HCT116 (cell line): Measurements from ENCODE around the gene CPA2. TPM values are rescaled to one million over a fixed set of nuclear protein-coding genes. Genes with fewer than 3 reads are reported as not detected.

Experiments used
- ATAC-seq: fragments of 200-7000 bp; cut with Tn5 transposase; 2 replicates; pipeline ENCODE4 v1.9.1; 2020; ENCODE audit warnings: mild to moderate bottlenecking, moderate library complexity
- BruUV-seq: library from RNA; stranded (reverse); fragments of 400-500 nt; replicated peaks from 2 replicates; lab custom pipeline; 2021; lab: Mats Ljungman, UMichigan
- CTCF ChIA-PET: fragments of 300-600 bp; sonication (Branson Sonifier 250); formaldehyde crosslinking; loops from one replicate; lab custom pipeline; 2021; ENCODE audit warnings: antibody characterized with exemption; lab: Charles Lee
- POLR2A ChIA-PET: fragments of 300-600, 350-600 bp; sonication (Branson Sonifier 250); formaldehyde crosslinking; loops from one replicate; lab custom pipeline; 2021; ENCODE audit warnings: antibody characterized with exemption; lab: Charles Lee
- RAD21 ChIA-PET, 2 experiments: fragments of 300-600 bp; sonication (Branson Sonifier 250); formaldehyde crosslinking; loops; one replicate each; lab custom pipeline; 2023; ENCODE audit warnings: low total read pairs in 2 of 2; ENCODE audit not compliant: uncharacterized antibody in 2 of 2, unreplicated experiment in 2 of 2, low non-redundant PET in 1 of 2; lab: Charles Lee
- DNase-seq: peaks from one replicate; pipeline ENCODE4 v3.0.0-alpha.2; 2010; ENCODE audit warnings: low read depth, low spot score
- H2AFZ ChIP-seq: fragments of 200-600 bp; shearing (Covaris generic), sonication (generic); 2 replicates; pipeline ENCODE4 v1.6.1; 2017; ENCODE audit warnings: low read depth, mixed run types, mixed read lengths, antibody characterized with exemption, low read length; ENCODE audit not compliant: poor library complexity, severe bottlenecking
- H3K27ac ChIP-seq: 2 replicates; pipeline ENCODE4 v1.5.1; 2012; ENCODE audit warnings: low read depth, low read length
- H3K27me3 ChIP-seq: fragments of 200-600 bp; sonication (generic); 2 replicates; pipeline ENCODE4 v1.6.1; 2016; ENCODE audit warnings: mixed run types, low read length, mixed read lengths; ENCODE audit not compliant: insufficient read depth
- H3K36me3 ChIP-seq, 2 experiments: fragments of 200-500 bp in 1 of 2; fragments of 200-600 bp in 1 of 2; sonication (Bioruptor generic) in 1 of 2; sonication (generic) in 1 of 2; 2 replicates each; pipeline versions ENCODE4 v1.5.1 to v1.6.1; 2014 to 2016; ENCODE audit warnings: low read length in 2 of 2, inconsistent platforms in 1 of 2, mixed read lengths in 1 of 2, mixed run types in 1 of 2; ENCODE audit not compliant: insufficient read depth in 2 of 2, control insufficient read depth in 1 of 2
- H3K4me1 ChIP-seq, 2 experiments: fragments of 200-600 bp in 1 of 2; sonication (generic) in 1 of 2; 2 replicates each; pipeline versions ENCODE4 v1.5.1 to v1.6.1; 2012 to 2017; ENCODE audit warnings: low read length in 2 of 2, inconsistent platforms in 1 of 2, mild to moderate bottlenecking in 1 of 2, mixed read lengths in 1 of 2, mixed run types in 1 of 2, moderate library complexity in 1 of 2; ENCODE audit not compliant: insufficient read depth in 2 of 2, control insufficient read depth in 1 of 2
- H3K4me2 ChIP-seq: fragments of 200-600 bp; sonication (generic); 2 replicates; pipeline ENCODE4 v1.6.1; 2017; ENCODE audit warnings: mixed run types, low read length, mixed read lengths
- H3K4me3 ChIP-seq, 2 experiments: fragments of 200-600 bp in 1 of 2; sonication (generic) in 1 of 2; replicated peaks in 1 of 2; 2 replicates each; pipeline ENCODE4 v1.5.1; 2011 to 2016; ENCODE audit warnings: low read length in 2 of 2, control low read depth in 1 of 2, low read depth in 1 of 2, mild to moderate bottlenecking in 1 of 2, mixed read lengths in 1 of 2, mixed run types in 1 of 2
- H3K79me2 ChIP-seq: fragments of 200-600 bp; sonication (generic); 2 replicates; pipeline ENCODE4 v1.6.1; 2017; ENCODE audit warnings: mild to moderate bottlenecking, mixed run types, low read length, moderate library complexity, mixed read lengths; ENCODE audit not compliant: insufficient read depth
- H3K9ac ChIP-seq: fragments of 200-600 bp; sonication (generic); 2 replicates; pipeline ENCODE4 v1.6.1; 2016; ENCODE audit warnings: low read length, mixed read lengths
- H3K9me2 ChIP-seq: fragments of 200-600 bp; sonication (generic), shearing (Covaris generic); 2 replicates; pipeline ENCODE4 v1.6.1; 2017; ENCODE audit warnings: mixed run types, mild to moderate bottlenecking, moderate library complexity; ENCODE audit not compliant: insufficient read depth
- H3K9me3 ChIP-seq, 2 experiments: fragments of 200-500 bp in 1 of 2; fragments of 200-600 bp in 1 of 2; sonication (Bioruptor generic) in 1 of 2; sonication (generic) in 1 of 2; 2 replicates each; pipeline ENCODE4 v1.6.1; 2014 to 2017; ENCODE audit warnings: low read length in 2 of 2, mixed read lengths in 2 of 2, inconsistent platforms in 1 of 2, low read depth in 1 of 2, mild to moderate bottlenecking in 1 of 2, mixed run types in 1 of 2, moderate library complexity in 1 of 2; ENCODE audit not compliant: control insufficient read depth in 1 of 2, insufficient read depth in 1 of 2
- H4K20me1 ChIP-seq: fragments of 200-600 bp; sonication (generic), shearing (Covaris generic); 2 replicates; pipeline ENCODE4 v1.6.1; 2017; ENCODE audit warnings: mixed run types, mild to moderate bottlenecking, moderate library complexity; ENCODE audit not compliant: insufficient read depth
- ATF3 ChIP-seq: IDR thresholded peaks from 2 replicates; pipeline ENCODE4 v1.6.1; 2012
- CBX3 ChIP-seq: IDR thresholded peaks from 2 replicates; pipeline ENCODE4 v1.6.1; 2012; ENCODE audit warnings: low read depth
- CEBPB ChIP-seq: IDR thresholded peaks from 2 replicates; pipeline ENCODE4 v1.6.1; 2012; ENCODE audit warnings: low read depth
- EGR1 ChIP-seq: IDR thresholded peaks from 2 replicates; pipeline ENCODE4 v1.6.1; 2012; ENCODE audit warnings: low read depth
- ELF1 ChIP-seq: IDR thresholded peaks from 2 replicates; pipeline ENCODE4 v1.6.1; 2012; ENCODE audit warnings: low read depth, borderline replicate concordance
- EZH2 ChIP-seq: fragments of 200-600 bp; sonication (generic); IDR thresholded peaks from 2 replicates; pipeline ENCODE4 v1.6.1; 2017; ENCODE audit warnings: antibody characterized with exemption, mixed run types
- EZH2phosphoT487 ChIP-seq: fragments of 200-600 bp; IDR thresholded peaks from 2 replicates; pipeline ENCODE4 v1.6.1; 2018; ENCODE audit warnings: antibody characterized with exemption, borderline replicate concordance
- FOSL1 ChIP-seq: IDR thresholded peaks from 2 replicates; pipeline ENCODE4 v1.6.1; 2012; ENCODE audit warnings: low read depth
- JUND ChIP-seq: IDR thresholded peaks from 2 replicates; pipeline ENCODE4 v1.6.1; 2012
- POLR2A ChIP-seq: IDR thresholded peaks from 2 replicates; pipeline ENCODE4 v1.7.0; 2011; ENCODE audit warnings: borderline replicate concordance; ENCODE audit not compliant: insufficient read depth, insufficient read length; ENCODE audit errors: extremely low read depth
- RAD21 ChIP-seq: IDR thresholded peaks from 2 replicates; pipeline ENCODE4 v1.6.1; 2012; ENCODE audit warnings: low read depth, mild to moderate bottlenecking
- REST ChIP-seq: IDR thresholded peaks from 2 replicates; pipeline ENCODE4 v1.6.1; 2012; ENCODE audit warnings: low read depth
- SIN3A ChIP-seq: IDR thresholded peaks from 2 replicates; pipeline ENCODE4 v1.6.1; 2012; ENCODE audit warnings: low read depth
- SRF ChIP-seq: IDR thresholded peaks from 2 replicates; pipeline ENCODE4 v1.6.1; 2012; ENCODE audit warnings: low read depth
- YY1 ChIP-seq: IDR thresholded peaks from 2 replicates; pipeline ENCODE4 v1.6.1; 2011; ENCODE audit warnings: low read length, low read depth, moderate library complexity, mild to moderate bottlenecking; ENCODE audit not compliant: insufficient replicate concordance; ENCODE audit errors: extremely low read depth
- ZBTB33 ChIP-seq: IDR thresholded peaks from 2 replicates; pipeline ENCODE4 v1.6.1; 2011; ENCODE audit warnings: mild to moderate bottlenecking, low read length, moderate library complexity; ENCODE audit not compliant: insufficient replicate concordance; ENCODE audit errors: extremely low read depth
- ZNF274 ChIP-seq: fragments of 200-500 bp; sonication (Bioruptor generic); IDR thresholded peaks from 2 replicates; pipeline ENCODE4 v1.6.1; 2014; ENCODE audit warnings: mild to moderate bottlenecking, low read depth, low read length, inconsistent platforms
- intact Hi-C: fragments of 100-400 bp; cut with micrococcal nuclease; formaldehyde crosslinking; loops from 2 replicates; pipeline ENCODE4 v1.10.0; 2022
- total RNA-seq: library from RNA; stranded (reverse); gene quantifications from one replicate; pipeline ENCODE4 v1.2.1, GENCODE V29; 2021; ENCODE audit not compliant: unreplicated experiment

Gene CPA2
- total RNA-seq, 1 experiment from 2014 or later, result 1.5 TPM

- DNase-seq, result no peak
- CTCF ChIA-PET, result no interaction called here
- intact Hi-C loops, result no loop called here
- ATAC-seq, result no peak
- no TSS peak for BruUV-seq
- Histone ChIP-seq H3K9me2 (no peaks in the 10 kb centered on the region), H3K4me3 (no peak overlapping the region), H3K9me3 (no peaks in the 10 kb centered on the region), H3K9ac (no peak overlapping the region), H3K79me2 (no peaks in the 10 kb centered on the region), H3K27me3 (no peaks in the 10 kb centered on the region), H3K4me2 (no peak overlapping the region), H3K36me3 (no peaks in the 10 kb centered on the region), H2AFZ (no peak overlapping the region), H3K27ac (no peak overlapping the region), H4K20me1 (no peaks in the 10 kb centered on the region), H3K4me1 (no peaks in the 10 kb centered on the region)
- POLR2A ChIA-PET, result no interaction called here
- RAD21 ChIA-PET, result no interaction called here
- TF ChIP-seq ZBTB33 (no peak), ELF1 (no peak), CEBPB (no peak), RAD21 (no peak), ATF3 (no peak), REST (no peak), YY1 (no peak), FOSL1 (no peak), SRF (no peak), EZH2 (no peak), EZH2phosphoT487 (no peak), CBX3 (no peak), EGR1 (no peak), ZNF274 (no peak), SIN3A (no peak), JUND (no peak), POLR2A (no peak)
Observed at GRCh38 chr7:130231792-130232191, 34.9 kb upstream of the CPA2 start.
